Parathyroid adenoma (tissue), 2 donors: ENCODE data around the gene CAMLG.
"Not testable (repeated sequence)": the region's sequence is repeated elsewhere in the genome, so short reads cannot be mapped to it uniquely, and the experiment has no call there.

ENCODE experiments used
- H2AFZ ChIP-seq: fragments of 300-600 bp; sonication (generic); one replicate; pipeline ENCODE4 v1.7.0; 2017; ENCODE audit warnings: antibody characterized with exemption, mild to moderate bottlenecking
- H3K27ac ChIP-seq: fragments of 300-600 bp; sonication (generic); one replicate; pipeline ENCODE4 v1.7.0; 2017
- H3K27me3 ChIP-seq: fragments of 300-600 bp; sonication (generic); one replicate; pipeline ENCODE4 v1.7.0; 2017; ENCODE audit warnings: low read length; ENCODE audit not compliant: control insufficient read depth, insufficient read depth
- H3K36me3 ChIP-seq: fragments of 300-600 bp; sonication (generic); one replicate; pipeline ENCODE4 v1.7.0; 2017; ENCODE audit warnings: low read length; ENCODE audit not compliant: control insufficient read depth, insufficient read depth
- H3K4me1 ChIP-seq: fragments of 300-600 bp; sonication (generic); one replicate; pipeline ENCODE4 v1.7.0; 2017; ENCODE audit warnings: control low read depth
- H3K4me2 ChIP-seq: fragments of 300-600 bp; sonication (generic); one replicate; pipeline ENCODE4 v1.7.0; 2017; ENCODE audit warnings: low read length
- H3K4me3 ChIP-seq: fragments of 300-600 bp; sonication (generic); one replicate; pipeline ENCODE4 v1.7.0; 2017; ENCODE audit warnings: low read depth, low read length
- H3K79me2 ChIP-seq: fragments of 300-600 bp; sonication (generic); one replicate; pipeline ENCODE4 v1.7.0; 2017; ENCODE audit warnings: control low read depth
- H3K9ac ChIP-seq: fragments of 300-600 bp; sonication (generic); one replicate; pipeline ENCODE4 v1.7.0; 2017; ENCODE audit warnings: mild to moderate bottlenecking
- H3K9me3 ChIP-seq: fragments of 300-600 bp; sonication (generic); one replicate; pipeline ENCODE4 v1.7.0; 2017; ENCODE audit warnings: low read length; ENCODE audit not compliant: control insufficient read depth
- TF ChIP-seq, protein P1 (sequence below): fragments of 300-600 bp; sonication (generic); IDR thresholded peaks from one replicate; pipeline ENCODE4 v1.7.0; 2017; ENCODE audit warnings: antibody characterized with exemption, mild to moderate bottlenecking
- donor health status: primary hyperparathyroidism.

CAMLG gene

GRCh38 chr5:134749415-134749814 is 11.1 kb downstream of the CAMLG start:
- Histone ChIP-seq H3K79me2 (no peaks in the 10 kb centered on the region), H3K27ac (no peak overlapping the region), H3K9me3 (no peaks in the 10 kb centered on the region), H2AFZ (no peak overlapping the region), H3K36me3 (no peaks in the 10 kb centered on the region), H3K4me1 (no peaks in the 10 kb centered on the region), H3K4me3 (no peak overlapping the region), H3K4me2 (no peak overlapping the region), H3K9ac (no peak overlapping the region), H3K27me3 (no peaks in the 10 kb centered on the region)
- TF ChIP-seq, protein P1, sequence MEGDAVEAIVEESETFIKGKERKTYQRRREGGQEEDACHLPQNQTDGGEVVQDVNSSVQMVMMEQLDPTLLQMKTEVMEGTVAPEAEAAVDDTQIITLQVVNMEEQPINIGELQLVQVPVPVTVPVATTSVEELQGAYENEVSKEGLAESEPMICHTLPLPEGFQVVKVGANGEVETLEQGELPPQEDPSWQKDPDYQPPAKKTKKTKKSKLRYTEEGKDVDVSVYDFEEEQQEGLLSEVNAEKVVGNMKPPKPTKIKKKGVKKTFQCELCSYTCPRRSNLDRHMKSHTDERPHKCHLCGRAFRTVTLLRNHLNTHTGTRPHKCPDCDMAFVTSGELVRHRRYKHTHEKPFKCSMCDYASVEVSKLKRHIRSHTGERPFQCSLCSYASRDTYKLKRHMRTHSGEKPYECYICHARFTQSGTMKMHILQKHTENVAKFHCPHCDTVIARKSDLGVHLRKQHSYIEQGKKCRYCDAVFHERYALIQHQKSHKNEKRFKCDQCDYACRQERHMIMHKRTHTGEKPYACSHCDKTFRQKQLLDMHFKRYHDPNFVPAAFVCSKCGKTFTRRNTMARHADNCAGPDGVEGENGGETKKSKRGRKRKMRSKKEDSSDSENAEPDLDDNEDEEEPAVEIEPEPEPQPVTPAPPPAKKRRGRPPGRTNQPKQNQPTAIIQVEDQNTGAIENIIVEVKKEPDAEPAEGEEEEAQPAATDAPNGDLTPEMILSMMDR = no peak

DNA sequence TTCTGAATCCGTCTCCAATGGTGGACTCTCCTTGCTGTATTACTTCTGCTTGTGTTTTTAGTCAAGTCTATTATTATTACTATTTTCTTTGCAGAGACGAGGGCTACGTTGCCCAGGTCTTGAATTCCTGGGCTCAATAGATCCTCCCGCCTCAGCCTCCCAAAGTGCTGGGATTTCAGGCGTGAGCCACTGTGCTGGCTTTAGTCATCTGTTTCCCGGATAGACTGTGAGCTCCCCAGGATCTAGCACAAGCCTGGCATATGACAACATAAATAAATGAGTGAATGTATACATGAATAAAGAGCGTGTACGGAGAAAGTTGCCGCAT is 19.8 kb downstream of the CAMLG start:
- Histone ChIP-seq H2AFZ (peak overlapping the region; percentile 92), H3K4me3 (peak overlapping the region; percentile 85), H3K27ac (peak overlapping the region; percentile 50), H3K4me2 (peak overlapping the region; percentile 65), H3K9me3 (no peaks in the 10 kb centered on the region), H3K36me3 (no peaks in the 10 kb centered on the region), H3K79me2 (peaks cover 38% of the 10 kb centered on the region), H3K4me1 (peaks cover 3% of the 10 kb centered on the region), H3K27me3 (no peaks in the 10 kb centered on the region), H3K9ac (no peak overlapping the region)
- TF ChIP-seq, protein P1 = no peak

GRCh38 chr5:134758504-134759341 is 20.4 kb downstream of the CAMLG start, which contains the start of gene DDX46:
DDX46 (plus strand) TSS chr5:134758779; CDS start chr5:134758939, 160 bp downstream.
- peak within 1 kb of the TSS; percentile 63 for H3K9ac ChIP-seq
- H3K27ac ChIP-seq = peak within 1 kb of the TSS; percentile 50
- H3K79me2 ChIP-seq = peaks cover 38% of the 10 kb centered on the region
- peak within 1 kb of the TSS; percentile 92 for H2AFZ ChIP-seq
- H3K9me3 ChIP-seq = no peaks in the 10 kb centered on the region
- H3K36me3 ChIP-seq = no peaks in the 10 kb centered on the region
- peaks cover 3% of the 10 kb centered on the region for H3K4me1 ChIP-seq
- H3K4me3 ChIP-seq = peak within 1 kb of the TSS; percentile 85
- TF ChIP-seq, protein P1 = peak; percentile 83
- H3K4me2 ChIP-seq = peak within 1 kb of the TSS; percentile 84
- H3K27me3 ChIP-seq = no peaks in the 10 kb centered on the region

DNA sequence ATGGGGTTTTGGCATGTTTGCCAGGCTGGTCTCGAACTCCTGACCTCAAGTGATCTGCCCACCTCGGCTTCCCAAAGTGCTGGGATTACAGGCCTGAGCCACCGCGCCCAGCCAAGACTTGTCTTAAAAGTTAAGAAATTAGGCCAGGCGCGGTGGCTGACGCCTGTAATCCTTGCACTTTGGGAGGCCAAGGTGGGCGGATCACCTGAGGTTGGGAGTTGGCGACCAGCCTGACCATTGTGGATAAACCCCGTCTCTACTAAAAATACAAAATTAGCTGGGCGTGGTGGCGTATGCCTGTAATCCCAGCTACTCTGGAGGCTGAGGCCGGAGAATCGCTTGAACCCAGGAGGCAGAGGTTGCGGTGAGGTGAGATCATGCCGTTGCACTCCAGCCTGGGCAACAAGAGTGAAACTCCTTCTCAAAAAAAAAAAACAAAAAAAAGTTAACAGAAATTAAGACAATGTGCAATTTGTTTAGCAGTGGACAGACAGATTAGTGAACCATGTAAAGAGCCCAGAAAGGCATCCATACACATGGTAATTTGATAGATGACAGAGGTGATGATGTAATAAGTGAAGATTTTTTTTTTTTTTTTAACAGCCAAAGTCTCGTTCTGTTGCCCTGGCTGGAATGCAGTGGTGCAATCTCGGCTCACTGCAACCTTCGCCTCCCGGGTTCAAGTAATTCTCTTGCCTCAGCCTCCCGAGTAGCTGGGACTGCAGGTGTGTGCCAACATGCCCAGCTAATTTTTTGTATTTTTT is 29.4 kb downstream of the CAMLG start:
- H3K27ac ChIP-seq, H3K4me2 ChIP-seq, H3K4me1 ChIP-seq, H2AFZ ChIP-seq, H3K79me2 ChIP-seq, H3K27me3 ChIP-seq, H3K36me3 ChIP-seq, H3K9me3 ChIP-seq, H3K9ac ChIP-seq, H3K4me3 ChIP-seq: not testable (repeated sequence)

GRCh38 chr5:134769206-134769605 is 30.9 kb downstream of the CAMLG start:
- Histone ChIP-seq H3K27me3 (no peaks in the 10 kb centered on the region), H3K36me3 (no peaks in the 10 kb centered on the region)

More at GRCh38 chr5:134769206-134769605, 30.9 kb downstream of the CAMLG start:
- Histone ChIP-seq H3K9me3 (no peaks in the 10 kb centered on the region), H2AFZ (no peak overlapping the region), H3K9ac (no peak overlapping the region), H3K4me2 (no peak overlapping the region), H3K27ac (no peak overlapping the region), H3K4me3 (no peak overlapping the region), H3K4me1 (no peaks in the 10 kb centered on the region), H3K79me2 (no peaks in the 10 kb centered on the region)
- TF ChIP-seq, protein P1 = no peak
